OCI-LY7 (cell line): ENCODE measurements around the gene GALNT15. TPM values are rescaled to one million over a fixed set of nuclear protein-coding genes. Genes with fewer than 3 reads are reported as not detected.

Experiments used
- BruUV-seq: library from RNA; stranded (reverse); fragments of 400-500 nt; replicated peaks from 2 replicates; lab custom pipeline; 2021; lab: Mats Ljungman, UMichigan
- CTCF ChIA-PET: fragments of 300-600 bp; sonication (Branson Sonifier 250); formaldehyde crosslinking; loops from one replicate; lab custom pipeline; 2022; ENCODE audit warnings: antibody characterized with exemption; ENCODE audit not compliant: unreplicated experiment; lab: Charles Lee
- POLR2A ChIA-PET: fragments of 300-600 bp; sonication (Branson Sonifier 250); formaldehyde crosslinking; loops from one replicate; lab custom pipeline; 2022; ENCODE audit warnings: antibody characterized with exemption; lab: Charles Lee
- DNase-seq: peaks from one replicate; pipeline ENCODE4 v3.0.0-alpha.2; 2015; ENCODE audit warnings: low spot score
- H2AFZ ChIP-seq: fragments of 200-600 bp; sonication (generic), shearing (Covaris generic); 2 replicates; pipeline ENCODE4 v1.6.1; 2014; ENCODE audit warnings: mild to moderate bottlenecking, antibody characterized with exemption, low read length, moderate library complexity
- H3K27ac ChIP-seq: fragments of 200-600 bp; sonication (generic); 2 replicates; pipeline ENCODE4 v1.5.1; 2014; ENCODE audit warnings: mixed run types, low read depth, mild to moderate bottlenecking, moderate library complexity, low read length, inconsistent platforms; ENCODE audit not compliant: poor library complexity, severe bottlenecking
- H3K36me3 ChIP-seq: fragments of 200-600 bp; sonication (generic); 2 replicates; pipeline ENCODE4 v1.6.1; 2014; ENCODE audit warnings: mild to moderate bottlenecking, antibody characterized with exemption, low read length, moderate library complexity, mixed read lengths; ENCODE audit not compliant: insufficient read depth
- H3K4me1 ChIP-seq: fragments of 200-600 bp; sonication (generic); 2 replicates; pipeline ENCODE4 v1.5.1; 2014; ENCODE audit warnings: mild to moderate bottlenecking, low read length; ENCODE audit not compliant: insufficient read depth, poor library complexity, severe bottlenecking
- H3K4me2 ChIP-seq: fragments of 200-600 bp; sonication (generic); 2 replicates; pipeline ENCODE4 v1.6.1; 2014; ENCODE audit warnings: mild to moderate bottlenecking, low read length
- H3K4me3 ChIP-seq: fragments of 200-600 bp; sonication (generic); 2 replicates; pipeline ENCODE4 v1.5.1; 2014; ENCODE audit warnings: mild to moderate bottlenecking, low read depth, low read length; ENCODE audit not compliant: poor library complexity, severe bottlenecking
- H3K79me2 ChIP-seq: fragments of 200-600 bp; sonication (generic); 2 replicates; pipeline ENCODE4 v1.6.1; 2016; ENCODE audit warnings: low read depth, mild to moderate bottlenecking, low read length, moderate library complexity, mixed read lengths; ENCODE audit not compliant: insufficient read depth
- H3K9me2 ChIP-seq: fragments of 200-600 bp; sonication (generic); 2 replicates; pipeline ENCODE4 v1.6.1; 2016; ENCODE audit warnings: mild to moderate bottlenecking, low read length, mixed read lengths; ENCODE audit not compliant: insufficient read depth
- H3K9me3 ChIP-seq: fragments of 200-600 bp; sonication (generic); 2 replicates; pipeline ENCODE4 v1.6.1; 2014; ENCODE audit warnings: mild to moderate bottlenecking, mixed run types, low read length, mixed read lengths
- H4K20me1 ChIP-seq: fragments of 200-600 bp; sonication (generic); 2 replicates; pipeline ENCODE4 v1.6.1; 2014; ENCODE audit warnings: mild to moderate bottlenecking, antibody characterized with exemption, low read length, moderate library complexity, mixed read lengths; ENCODE audit not compliant: insufficient read depth
- EZH2phosphoT487 ChIP-seq: fragments of 200-600 bp; sonication (generic); IDR thresholded peaks from 2 replicates; pipeline ENCODE4 v1.6.1; 2018; ENCODE audit warnings: low read depth, borderline replicate concordance, mild to moderate bottlenecking, mixed run types, antibody characterized with exemption, low read length, moderate library complexity, mixed read lengths
- intact Hi-C: fragments of 100-400 bp; cut with micrococcal nuclease; formaldehyde crosslinking; loops from one replicate; pipeline ENCODE4 v1.10.0; 2022; ENCODE audit not compliant: unreplicated experiment
- total RNA-seq, 2 experiments: library from RNA; depleted of rRNA in 1 of 2; stranded (reverse); fragments of >200 nt in 1 of 2; shearing (Covaris generic) in 1 of 2; gene quantifications; 2 replicates each; pipeline ENCODE4 v1.2.3, GENCODE V29; 2014 to 2022
- TF ChIP-seq, protein P1 (sequence below): fragments of 200-600 bp; sonication (generic); conservative IDR thresholded peaks from 2 replicates; pipeline ENCODE4 v1.5.1; 2014; ENCODE audit warnings: mild to moderate bottlenecking, antibody characterized with exemption, low read length, moderate library complexity, mixed read lengths

Gene GALNT15
- total RNA-seq, 2 experiments from 2014 or later = 0.03 TPM; not detected in 1

DNA sequence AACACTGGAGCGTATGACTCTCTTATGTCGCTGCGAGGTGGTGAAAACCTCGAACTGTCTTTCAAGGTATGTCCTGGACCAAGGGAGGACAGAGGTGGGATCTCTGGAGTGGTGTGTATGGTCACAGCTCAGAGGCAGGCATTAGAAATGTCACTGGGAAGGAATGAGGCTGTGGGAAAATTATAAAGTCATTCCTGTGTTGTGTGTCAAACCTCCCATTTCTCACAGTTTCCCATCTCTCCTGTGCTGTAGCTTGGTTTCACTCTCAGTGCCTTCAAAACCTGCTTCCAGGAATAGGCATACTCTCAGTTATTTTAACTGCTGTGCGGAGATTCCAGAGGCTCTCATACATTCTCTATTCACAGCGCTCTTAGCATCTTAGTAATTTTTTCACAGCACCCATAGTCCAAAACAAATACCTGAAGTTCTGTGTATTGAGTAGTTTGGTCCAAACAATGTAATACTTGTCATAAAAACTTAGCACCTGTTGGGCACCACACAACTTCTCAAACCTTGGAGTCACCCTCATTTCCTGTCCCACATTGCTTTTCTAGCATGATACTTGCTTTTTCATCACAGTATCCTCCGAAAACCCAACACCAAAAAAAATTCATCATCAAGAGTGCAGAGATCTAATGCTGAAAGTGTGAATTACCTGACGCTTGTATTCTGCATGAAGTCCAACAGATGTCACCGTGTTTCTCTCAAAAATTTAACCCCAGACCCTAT lies 36.9 kb downstream of the GALNT15 start:
- no peaks in the 10 kb centered on the region for H3K36me3 ChIP-seq
- H3K9me3 ChIP-seq = no peaks in the 10 kb centered on the region
- ChIA-PET CTCF (no interaction called here), POLR2A (no interaction called here)
- no peaks in the 10 kb centered on the region for H3K79me2 ChIP-seq
- H3K9me2 ChIP-seq = no peaks in the 10 kb centered on the region
- no peaks in the 10 kb centered on the region for H3K4me1 ChIP-seq
- no peak overlapping the region for H3K4me2 ChIP-seq
- TF ChIP-seq, protein P1, sequence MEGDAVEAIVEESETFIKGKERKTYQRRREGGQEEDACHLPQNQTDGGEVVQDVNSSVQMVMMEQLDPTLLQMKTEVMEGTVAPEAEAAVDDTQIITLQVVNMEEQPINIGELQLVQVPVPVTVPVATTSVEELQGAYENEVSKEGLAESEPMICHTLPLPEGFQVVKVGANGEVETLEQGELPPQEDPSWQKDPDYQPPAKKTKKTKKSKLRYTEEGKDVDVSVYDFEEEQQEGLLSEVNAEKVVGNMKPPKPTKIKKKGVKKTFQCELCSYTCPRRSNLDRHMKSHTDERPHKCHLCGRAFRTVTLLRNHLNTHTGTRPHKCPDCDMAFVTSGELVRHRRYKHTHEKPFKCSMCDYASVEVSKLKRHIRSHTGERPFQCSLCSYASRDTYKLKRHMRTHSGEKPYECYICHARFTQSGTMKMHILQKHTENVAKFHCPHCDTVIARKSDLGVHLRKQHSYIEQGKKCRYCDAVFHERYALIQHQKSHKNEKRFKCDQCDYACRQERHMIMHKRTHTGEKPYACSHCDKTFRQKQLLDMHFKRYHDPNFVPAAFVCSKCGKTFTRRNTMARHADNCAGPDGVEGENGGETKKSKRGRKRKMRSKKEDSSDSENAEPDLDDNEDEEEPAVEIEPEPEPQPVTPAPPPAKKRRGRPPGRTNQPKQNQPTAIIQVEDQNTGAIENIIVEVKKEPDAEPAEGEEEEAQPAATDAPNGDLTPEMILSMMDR = no peak
- TF ChIP-seq EZH2phosphoT487 = no peak
- H2AFZ ChIP-seq = no peak overlapping the region
- no peaks in the 10 kb centered on the region for H4K20me1 ChIP-seq
- no TSS peak for BruUV-seq
- intact Hi-C loops = no loop called here
- DNase-seq = no peak
- H3K4me3 ChIP-seq = no peak overlapping the region
- no peak overlapping the region for H3K27ac ChIP-seq

DNA sequence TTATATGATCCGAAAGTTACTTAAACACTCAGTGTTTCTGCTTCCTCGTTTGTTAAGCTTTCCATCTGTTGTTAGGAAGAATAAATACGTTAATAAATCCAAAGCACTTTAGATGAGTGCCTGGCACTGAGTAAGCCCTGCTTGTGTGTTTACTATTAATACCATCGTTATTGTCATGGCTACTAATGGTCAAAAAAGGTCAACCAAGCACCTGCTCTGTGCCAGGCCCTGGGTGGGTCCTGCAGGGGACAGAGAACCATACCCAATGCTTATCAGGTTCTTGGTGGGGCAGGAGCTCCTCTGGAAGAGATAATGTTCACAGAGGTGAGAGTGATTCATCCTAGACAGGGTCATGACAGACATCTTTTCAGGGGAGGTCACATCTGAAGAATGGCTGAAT lies 39.9 kb downstream of the GALNT15 start:
- POLR2A ChIA-PET = no interaction called here
- no peak for DNase-seq
- Histone ChIP-seq H3K36me3 (no peaks in the 10 kb centered on the region), H3K4me2 (no peak overlapping the region), H3K9me2 (no peaks in the 10 kb centered on the region), H3K9me3 (no peaks in the 10 kb centered on the region), H3K79me2 (no peaks in the 10 kb centered on the region), H3K27ac (no peak overlapping the region), H3K4me1 (no peaks in the 10 kb centered on the region), H2AFZ (no peak overlapping the region), H3K4me3 (no peak overlapping the region), H4K20me1 (no peaks in the 10 kb centered on the region)
- intact Hi-C loops = no loop called here
- BruUV-seq = no TSS peak
- CTCF ChIA-PET = no interaction called here
- TF ChIP-seq, protein P1 = no peak
- no peak for TF ChIP-seq EZH2phosphoT487

DNA sequence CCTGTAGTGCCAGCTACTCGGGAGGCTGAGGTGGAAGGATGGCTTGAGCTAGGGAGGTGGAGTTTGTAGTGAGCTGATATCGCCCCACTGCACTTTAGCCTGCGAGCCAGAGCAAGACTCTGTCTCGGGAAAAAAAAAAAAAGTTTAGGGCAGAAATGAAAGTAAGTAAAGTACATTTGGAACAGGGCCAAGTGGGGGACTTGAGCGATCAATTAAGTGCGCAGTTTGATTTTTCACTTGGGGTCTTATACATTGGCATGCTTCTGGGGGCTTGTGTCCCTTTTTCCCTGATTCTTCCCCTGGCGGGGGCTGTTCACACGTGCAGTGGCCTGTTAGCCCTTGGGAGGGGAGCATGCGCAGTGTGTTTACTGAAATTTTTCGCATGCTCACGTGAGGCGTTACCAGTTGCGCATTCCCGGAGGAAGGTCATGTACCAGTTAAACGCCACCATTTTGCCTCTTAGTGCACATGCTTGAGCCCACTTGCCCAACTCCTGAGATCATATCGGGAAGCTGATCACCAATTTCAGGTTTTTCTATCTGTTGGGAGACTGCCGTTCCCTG lies 42.0 kb downstream of the GALNT15 start:
- no peak for DNase-seq
- Histone ChIP-seq H3K4me2 (no peak overlapping the region), H2AFZ (no peak overlapping the region), H3K27ac (no peak overlapping the region), H3K79me2 (no peaks in the 10 kb centered on the region), H3K9me2 (no peaks in the 10 kb centered on the region), H3K4me1 (no peaks in the 10 kb centered on the region), H3K9me3 (no peaks in the 10 kb centered on the region), H3K4me3 (no peak overlapping the region), H3K36me3 (no peaks in the 10 kb centered on the region), H4K20me1 (no peaks in the 10 kb centered on the region)
- POLR2A ChIA-PET = no interaction called here
- CTCF ChIA-PET = no interaction called here
- TF ChIP-seq EZH2phosphoT487 = no peak
- TF ChIP-seq, protein P1 = no peak
- intact Hi-C loops = no loop called here
- BruUV-seq = no TSS peak
